GM18508 (cell line): Measurements from ENCODE around the gene CFAP74.
"Not testable (repeated sequence)": the region's sequence is repeated elsewhere in the genome, so short reads cannot be mapped to it uniquely, and the experiment has no call there.

Experiments
- ATAC-seq: cut with Tn5 transposase; IDR thresholded peaks from one replicate; pipeline ENCODE4 v1.9.1; 2021; ENCODE audit warnings: moderate number of reproducible peaks; ENCODE audit not compliant: insufficient read depth, unreplicated experiment

CFAP74 gene

DNA sequence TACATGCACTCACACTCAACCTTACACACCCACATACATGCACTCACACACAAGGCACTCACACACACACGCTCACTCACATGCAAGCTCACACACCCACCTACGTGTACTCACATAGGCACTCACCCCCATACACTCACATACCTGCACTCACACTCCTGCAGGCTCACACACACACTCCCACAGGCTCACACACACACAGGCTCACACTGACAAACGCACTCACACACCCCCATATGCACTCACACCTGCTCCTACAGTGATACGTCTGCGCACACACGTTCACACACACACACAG lies 65.4 kb downstream of the CFAP74 start:
- ATAC-seq = no peak

DNA sequence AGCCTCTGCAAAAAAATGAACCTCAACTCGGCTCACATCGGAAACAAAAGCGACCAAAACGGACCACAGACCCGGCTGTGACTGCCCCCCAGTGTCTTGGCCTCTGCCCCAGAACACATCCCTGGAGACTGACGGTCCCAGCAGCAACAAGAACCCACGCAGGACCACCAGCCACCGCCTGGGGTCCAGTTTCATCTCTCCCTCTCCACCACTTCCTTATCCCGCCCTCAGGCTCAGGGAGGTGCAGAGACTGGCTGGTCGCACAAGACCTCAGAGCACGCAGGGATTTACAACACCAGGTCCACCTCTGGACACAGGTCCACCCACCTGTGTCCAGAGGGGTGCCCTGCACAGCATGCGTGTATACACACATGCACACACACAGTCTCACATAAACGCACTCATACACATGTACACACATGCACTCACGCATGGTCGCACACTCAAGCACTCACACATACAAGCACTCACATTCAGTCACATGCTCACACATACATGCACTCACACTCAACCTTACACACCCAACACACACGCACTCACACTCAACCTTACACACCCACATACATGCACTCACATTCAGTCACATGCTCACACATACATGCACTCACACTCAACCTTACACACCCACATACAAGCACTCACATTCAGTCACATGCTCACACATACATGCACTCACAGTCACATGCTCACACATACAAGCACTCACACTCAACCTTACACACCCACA lies 65.9 kb downstream of the CFAP74 start:
- no peak for ATAC-seq

DNA sequence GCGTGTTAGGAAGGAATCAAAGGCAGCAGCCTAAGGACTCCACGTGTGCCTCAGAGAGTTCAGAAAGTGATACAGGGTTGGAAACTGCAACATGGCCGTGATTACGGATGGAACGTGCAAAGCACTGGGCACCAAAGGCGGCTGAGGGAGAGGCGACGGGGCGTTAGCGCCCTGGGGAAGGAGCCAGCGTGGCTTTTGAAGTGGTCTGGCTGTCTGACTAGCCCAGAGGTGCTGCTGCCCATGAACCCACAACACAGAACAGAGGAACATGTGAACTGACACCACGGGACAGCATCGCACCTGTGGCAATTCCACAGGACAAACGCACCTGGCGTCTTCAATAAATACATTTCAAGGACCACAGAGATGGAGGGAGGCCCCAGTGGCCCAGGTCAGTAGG lies 66.5 kb downstream of the CFAP74 start:
- ATAC-seq = no peak

DNA sequence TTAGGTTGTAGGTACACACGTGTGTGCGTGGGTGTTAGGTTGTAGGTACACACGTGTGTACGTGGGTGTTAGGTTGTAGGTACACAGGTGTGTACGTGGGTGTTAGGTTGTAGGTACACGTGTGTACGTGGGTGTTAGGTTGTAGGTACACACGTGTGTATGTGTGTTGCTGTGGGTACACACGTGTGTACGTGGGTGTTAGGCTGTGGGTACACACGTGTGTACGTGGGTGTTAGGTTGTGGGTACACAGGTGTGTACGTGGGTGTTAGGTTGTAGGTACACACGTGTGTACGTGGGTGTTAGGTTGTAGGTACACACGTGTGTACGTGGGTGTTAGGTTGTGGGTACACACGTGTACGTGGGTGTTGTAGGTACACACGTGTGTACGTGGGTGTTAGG lies 68.7 kb downstream of the CFAP74 start:
- ATAC-seq = not testable (repeated sequence)

DNA sequence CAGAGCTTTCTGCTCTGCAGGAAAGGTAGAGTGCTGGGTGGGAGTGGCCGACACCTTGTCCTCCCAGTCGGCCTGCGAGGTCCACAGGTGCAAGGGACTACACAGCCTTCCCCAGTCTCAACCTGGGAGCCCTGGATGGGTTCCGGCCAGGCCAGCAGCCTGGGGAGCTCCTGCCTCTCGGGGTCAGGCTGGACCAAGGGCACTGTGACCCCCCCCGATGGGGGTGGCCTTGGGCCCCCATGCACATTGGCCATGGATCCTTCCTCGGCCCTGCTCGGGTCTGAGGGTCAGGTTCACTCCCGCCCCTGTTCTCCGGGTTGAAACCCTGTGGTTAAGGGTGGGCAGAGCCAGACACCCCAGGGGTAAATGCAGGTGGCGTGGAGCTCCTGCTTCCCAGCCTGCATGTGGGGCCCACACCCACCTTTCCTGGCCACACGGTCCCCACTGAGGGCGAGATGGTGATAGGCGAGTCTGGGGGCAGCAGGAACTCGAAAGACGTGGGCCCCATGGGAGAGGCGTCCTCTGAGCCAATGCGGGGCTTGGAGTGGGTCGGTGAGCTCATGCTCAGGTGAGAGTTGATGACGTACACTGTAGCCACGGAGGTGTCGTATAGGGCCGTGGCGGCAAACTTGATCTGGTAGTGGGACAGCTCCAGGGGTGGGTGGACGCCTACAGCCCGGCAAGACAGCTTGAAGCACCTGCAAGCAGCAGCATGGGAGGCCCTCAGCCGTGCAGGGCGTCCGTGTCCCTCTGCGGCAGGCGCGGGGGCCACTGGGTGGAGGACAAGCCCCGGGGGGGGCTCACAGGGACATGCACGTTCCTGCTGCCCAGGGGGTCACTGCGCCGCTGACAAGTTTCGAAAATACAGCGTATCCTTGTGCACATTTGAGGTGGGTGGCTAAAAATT lies 73.7 kb downstream of the CFAP74 start:
- no peak for ATAC-seq

DNA sequence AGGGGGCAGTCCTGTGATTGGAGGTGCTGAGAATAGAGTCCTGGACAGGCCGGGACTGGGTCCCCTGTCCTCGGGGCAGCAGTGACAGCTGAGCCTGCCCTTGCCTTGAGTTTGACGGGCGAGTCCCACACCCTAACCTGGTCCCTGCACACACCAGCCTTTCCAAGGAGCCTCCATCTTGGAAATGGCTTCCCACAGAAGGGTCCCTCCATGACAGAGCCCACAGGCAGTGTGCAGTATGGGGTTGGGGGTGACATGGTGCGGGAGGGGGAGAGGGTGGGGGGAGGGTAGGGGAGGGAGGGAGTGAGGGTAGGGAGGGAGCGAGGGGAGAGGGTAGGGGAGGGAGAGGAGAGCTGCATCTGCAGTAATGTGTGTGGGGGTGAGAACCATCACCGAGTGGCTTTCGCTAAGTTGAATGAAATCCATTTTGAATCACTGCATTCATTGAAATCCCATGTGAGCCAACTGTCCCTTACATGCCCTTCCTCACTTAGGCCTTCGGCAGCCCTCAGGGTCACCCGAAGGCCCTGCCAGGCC lies 74.4 kb downstream of the CFAP74 start:
- no peak for ATAC-seq

DNA sequence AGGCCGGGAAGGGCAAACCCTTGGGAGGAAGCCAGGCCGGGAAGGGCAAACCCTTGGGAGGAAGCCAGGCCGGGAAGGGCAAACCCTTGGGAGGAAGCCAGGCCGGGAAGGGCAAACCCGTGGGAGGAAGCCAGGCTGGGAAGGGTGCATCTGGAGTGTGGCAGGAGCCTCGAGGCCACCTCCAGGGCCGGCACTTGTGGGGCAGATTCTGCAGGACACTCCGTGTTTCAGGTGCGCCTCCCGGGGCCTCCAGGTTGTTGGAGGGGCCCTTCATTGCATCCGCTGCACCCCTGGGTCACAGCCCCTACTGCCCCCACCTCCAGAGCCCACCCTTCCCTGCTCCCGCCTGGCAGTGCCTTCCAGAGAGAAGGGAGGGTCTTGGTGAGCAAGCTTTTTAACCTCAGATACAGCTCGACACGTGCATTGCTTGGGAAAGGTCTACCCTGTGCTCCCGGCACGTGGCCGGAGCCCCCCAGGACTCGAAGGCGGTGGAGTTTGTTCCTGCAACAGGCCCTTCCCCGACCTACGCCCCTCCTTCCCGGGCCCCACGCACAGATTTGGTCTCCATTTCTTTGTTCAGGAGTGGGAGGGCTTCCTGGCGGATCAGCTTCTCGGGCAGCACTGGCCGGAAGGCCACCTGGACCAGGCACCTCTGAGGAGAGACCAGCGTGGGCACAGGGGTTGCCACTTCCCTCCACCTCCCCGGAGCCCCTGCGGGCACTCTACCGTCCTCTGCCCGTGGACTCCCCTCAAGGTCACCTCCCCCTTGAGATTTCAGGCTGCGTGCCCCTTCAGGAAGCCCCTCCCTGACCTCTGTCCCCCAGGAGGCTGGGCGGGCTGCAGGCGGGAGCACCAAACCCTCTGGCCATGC lies 75.1 kb downstream of the CFAP74 start:
- ATAC-seq = no peak

DNA sequence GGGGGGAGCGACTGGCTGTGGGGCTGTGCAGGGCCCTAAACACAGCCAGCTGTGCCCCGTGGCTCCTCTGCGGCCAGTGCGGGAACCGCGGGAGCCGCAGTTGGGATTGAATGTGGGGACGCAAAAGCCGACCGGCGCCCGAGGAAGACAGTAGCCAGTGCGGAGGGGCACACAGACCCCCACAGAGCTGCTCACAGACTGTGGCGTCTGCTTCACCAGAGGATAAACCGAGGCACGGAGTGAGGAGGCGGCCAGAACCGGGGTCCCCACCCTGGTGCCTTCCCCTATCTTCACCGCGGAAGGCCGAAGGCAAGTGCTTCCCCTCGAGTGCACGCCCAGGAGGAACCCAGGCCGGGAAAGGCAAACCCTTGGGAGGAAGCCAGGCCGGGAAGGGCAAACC lies 75.8 kb downstream of the CFAP74 start:
- no peak for ATAC-seq

DNA sequence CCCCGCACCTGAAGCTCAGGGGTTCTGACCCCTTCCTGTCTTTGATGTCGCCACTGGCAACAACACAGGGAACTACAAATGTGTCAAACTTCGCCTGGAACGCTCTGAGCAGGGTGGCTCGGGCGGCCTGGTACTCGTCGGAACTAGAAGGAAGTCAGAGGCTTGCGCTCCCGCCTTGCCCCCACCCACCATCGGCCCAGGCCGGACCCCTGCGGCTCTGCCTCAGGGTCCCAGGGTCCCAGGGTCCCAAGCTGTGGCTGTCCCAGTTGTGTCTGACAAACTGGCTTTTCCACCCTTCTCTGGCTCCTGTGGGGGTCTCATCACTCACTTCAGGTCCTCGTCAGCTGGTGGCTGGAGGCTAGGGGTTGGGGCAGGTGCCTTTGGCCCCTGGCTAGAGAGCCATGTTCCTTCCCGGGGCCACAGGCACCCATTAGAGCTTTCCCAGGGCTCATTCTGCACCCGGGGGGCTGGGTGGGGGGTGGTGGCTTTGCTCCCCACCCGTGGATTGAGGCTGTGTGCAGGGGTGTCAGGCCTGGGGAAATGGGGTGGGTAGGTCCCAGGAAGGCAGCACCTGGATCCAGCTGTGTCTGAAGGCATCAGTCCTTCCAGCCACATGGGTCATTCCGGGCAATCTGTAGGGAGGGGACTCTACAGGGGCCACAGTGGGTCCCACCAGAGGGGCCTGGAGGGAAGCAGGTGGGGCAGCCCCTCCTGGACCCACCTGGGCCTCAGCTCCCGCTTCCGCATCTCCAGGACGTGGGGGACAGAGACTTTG lies 76.5 kb downstream of the CFAP74 start:
- no peak for ATAC-seq

DNA sequence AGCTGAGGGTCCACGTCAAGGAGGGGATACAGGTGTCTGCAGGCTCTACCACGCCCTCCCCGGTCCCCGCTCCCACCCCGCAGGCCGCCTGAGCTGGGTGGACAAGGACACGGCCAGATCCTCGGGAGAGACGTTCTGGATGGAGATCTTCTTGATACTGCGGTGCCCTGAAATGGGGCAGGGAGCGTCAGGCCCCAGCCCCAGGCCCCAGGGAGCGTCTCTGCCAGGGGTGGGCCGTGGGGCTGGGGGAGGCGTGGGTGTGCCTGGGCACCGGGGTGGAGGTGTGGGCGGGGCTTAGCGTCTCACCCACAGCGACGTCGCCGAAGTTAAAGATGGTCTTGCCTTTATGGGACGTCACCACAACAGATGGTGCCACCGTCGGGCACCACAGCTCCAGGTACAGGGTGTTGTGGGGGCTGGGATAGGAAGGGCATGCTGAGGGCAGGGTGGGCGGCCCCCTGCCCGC lies 77.2 kb downstream of the CFAP74 start:
- no peak for ATAC-seq

DNA sequence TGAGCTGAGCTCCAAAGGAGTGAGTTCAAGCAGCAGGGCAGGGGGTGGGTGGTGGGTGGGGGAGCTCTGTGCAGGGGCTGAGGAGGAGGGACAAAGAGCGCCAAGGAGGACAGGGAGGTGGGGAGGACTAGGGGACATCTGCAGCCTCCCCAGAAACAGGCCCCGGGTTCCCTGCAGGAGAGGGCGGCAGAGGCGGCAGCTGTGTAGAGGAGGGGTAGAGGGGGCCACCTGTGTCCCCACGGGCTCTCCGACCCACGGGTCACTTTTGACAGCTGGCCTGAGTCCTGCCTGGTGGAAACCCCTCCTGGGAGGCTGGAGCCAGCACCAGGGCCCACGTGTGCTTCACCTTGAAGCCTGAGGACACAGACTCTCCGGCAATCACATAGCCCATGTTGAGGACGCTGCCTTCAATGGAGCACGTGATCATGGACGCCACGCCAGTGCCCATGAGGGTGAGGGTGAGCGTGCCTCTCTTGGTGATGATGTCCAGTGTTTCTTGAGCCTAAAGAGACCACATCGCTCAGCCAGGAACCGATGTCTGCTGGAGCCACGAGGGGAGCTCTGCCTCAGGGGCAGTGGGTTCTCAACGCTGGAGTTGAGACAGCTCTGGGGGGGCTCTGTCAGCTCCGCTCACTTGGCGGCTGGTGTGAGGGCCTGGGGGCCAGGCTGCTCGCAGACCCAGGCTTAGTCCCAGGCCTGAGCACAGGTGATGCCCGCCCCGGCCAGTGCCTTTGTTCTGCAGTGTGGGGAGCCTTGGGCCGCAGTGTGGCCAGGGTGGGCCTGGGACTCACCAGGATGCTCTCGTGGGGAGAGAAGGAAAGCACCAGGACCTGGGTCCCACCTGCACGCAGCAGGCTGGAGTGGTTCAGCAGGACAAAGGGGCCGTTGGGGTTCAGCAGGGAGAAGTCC lies 77.9 kb downstream of the CFAP74 start:
- ATAC-seq = no peak

DNA sequence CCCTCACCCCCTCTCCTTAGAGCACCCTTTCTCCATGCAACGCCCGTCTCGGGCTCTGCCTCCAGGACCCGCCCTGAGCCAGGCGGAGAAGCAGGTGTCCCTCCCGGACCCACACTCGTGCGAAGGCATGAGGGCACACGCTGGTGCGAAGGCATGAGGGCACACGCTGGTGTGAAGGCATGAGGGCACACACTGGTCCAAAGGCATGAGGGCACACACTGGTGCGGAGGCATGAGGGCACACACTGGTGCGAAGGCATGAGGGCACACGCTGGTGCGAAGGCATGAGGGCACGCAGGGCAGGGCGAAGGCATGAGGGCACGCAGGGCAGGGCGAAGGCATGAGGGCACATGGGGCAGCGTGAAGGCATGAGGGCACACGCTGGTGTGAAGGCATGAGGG lies 78.7 kb downstream of the CFAP74 start:
- ATAC-seq = no peak

DNA sequence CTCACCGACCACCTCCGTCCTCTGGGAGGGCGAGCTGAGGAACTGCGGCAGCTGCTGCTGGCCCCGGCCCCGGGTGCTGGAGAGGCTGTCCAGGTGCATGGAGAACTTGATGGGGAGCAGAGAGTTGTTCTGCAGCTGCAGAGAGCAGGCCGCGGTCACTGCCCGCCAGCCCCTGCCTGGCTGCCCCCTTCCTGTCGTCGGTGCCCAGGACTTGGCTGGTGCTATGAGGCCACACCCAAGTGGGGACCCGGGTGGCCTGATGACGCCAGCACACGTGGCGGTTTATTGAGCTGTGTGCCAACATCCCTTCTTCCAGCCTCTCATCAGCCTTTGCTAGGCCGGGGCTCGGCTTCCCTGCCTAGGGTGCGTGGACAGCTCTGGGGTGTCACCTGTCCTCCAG lies 79.2 kb downstream of the CFAP74 start:
- no peak for ATAC-seq

DNA sequence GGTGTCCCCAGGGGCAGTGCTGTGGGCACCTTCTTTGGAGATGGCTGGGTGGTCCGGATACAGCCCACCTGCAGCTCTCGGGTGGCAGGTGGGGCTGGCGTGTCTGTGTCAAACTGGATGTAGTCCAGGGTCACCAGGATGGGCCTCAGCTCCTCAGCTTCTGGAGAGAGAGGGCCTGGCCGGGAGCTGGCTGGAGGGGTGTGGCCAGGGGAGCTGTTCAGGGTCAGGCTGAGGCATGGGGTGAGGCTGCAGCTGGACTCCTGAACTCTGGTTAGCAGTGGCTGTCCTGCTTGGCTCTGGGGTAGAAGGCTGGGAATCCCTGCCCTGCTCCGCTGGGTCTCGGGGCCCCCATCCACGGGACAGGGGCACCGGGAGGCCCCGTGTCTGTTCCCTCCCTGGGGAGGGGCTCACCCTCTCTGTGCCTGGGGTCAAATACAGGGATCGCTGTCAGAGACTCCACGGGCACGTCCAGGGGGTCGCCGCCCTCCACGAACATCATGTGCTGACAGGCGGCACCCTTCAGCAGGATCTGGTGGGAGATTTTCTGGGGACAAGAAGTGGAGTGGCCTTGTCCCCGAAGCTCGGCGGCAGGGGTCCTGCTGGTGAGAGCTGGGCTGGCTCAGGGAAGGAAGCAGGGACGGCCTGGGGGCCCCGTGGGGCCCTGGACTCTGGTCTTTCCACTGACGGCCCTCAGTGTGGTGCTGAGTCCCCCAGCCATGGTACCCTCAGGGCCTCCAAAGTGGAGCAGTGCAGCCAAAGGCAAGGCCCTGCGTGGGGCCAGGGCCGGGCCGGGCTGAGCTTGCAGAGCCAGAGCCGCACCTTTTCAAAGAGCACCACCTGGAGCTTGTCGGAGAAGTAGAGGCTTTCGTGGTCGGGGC lies 80.4 kb downstream of the CFAP74 start:
- ATAC-seq = no peak

DNA sequence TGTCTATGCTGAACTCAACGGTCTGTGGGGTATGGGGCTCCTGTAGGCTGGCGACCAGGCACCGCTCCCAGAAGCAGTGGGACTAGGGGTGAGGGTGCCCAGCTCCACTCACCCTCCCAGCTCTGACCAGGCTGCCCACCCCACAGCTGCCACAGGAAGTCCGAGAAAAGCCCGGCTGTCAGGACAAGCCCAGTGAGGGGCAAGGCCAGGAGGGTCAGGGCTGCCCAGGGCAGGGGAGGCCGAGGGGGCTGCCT lies 81.0 kb downstream of the CFAP74 start:
- ATAC-seq = no peak

DNA sequence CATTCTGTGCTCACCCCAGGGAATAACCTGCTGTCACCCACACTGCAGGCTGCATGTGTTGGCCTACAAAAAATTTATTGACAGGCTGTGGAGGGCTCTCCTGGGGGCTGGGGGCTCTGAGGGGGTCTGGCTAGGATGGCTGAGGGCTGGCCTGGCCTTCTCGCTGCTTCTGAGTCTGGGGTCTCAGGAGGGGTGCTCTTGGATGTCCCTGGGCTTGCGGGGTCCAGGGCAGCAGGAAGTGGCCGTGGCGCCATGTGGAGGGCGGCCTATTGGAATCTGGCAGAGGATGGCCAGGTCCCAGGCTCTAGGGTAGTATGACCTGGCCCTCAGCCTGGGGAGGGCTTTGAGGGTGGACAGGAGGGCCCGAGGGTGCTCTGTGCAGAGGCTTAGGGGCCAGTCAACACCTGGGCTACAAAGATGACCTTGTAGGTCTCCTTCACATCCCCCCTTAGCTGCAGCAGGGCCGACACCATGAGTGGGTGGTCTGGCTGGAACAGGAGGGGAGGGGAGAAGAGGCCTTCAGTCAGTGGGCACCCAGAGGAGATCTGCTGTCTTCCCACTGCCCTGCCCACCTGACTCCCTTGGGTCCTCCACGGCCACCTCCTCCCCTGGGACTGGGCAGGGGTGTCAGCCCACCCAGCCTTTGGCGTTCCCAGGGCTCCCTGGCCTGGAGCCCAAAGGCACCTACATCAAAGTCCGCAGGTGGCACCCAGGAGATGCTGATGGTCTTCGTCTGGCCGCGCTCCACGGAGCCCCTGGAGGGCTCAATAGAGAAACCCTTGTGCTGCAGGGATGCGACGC lies 81.5 kb downstream of the CFAP74 start:
- ATAC-seq = no peak

DNA sequence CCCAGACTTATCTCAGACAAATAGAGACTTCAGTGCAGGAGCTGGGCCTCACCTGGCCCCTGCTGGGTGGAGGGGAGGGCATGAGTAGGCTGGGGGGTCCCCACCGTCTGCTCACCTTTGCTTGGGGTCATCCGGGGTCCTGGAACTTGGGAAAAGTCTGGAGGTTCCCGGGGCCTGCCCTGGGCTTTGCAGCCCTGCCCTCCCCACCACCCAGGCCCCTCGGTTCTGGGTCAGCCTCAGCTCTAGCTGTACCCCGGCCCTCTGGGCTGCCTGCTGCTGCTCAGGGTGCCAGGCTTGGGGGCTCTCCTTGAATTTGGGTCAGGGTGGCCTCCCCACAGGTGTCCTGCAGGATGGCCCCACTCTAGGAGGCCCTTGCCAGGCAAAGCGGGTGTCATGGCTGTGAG lies 82.1 kb downstream of the CFAP74 start:
- no peak for ATAC-seq
